SU-DHL-6 (cell line): ENCODE data around the gene NEDD4.

Experiments
- EZH2phosphoT487 ChIP-seq: fragments of 200-600 bp; sonication (generic), shearing (Covaris generic); conservative IDR thresholded peaks from 2 replicates; pipeline ENCODE4 v1.6.1; 2018; ENCODE audit warnings: mild to moderate bottlenecking, antibody characterized with exemption, low read length, moderate library complexity, mixed read lengths
- TF ChIP-seq, protein P1 (sequence below): fragments of 200-600 bp; sonication (generic); IDR thresholded peaks from one replicate; pipeline ENCODE4 v1.5.1; 2017; ENCODE audit warnings: antibody characterized with exemption, mild to moderate bottlenecking, low read length, moderate library complexity; ENCODE audit not compliant: insufficient read depth, poor library complexity, severe bottlenecking

DNA sequence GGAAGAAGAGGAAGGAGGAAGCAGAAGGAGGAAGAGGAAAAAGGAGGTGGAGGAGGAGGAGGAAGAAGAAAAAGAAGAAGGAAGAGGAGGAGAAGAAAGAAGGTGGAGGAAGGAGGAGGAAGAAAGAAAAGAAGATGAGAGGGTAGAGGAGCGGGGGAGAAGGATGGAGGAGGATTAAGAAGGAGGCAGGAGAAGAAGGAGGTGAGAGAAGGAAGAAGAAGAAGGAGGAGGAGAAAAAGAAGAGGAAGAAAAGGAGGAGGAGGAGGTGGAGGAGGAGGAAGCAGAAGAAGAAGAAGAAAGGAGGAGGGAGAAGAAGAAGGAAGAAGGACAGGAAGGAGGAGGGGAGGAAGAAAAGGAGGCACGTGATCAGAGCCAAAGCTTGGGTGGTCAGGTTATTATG is 213.1 kb downstream of the NEDD4 start:
- TF ChIP-seq, protein P1, sequence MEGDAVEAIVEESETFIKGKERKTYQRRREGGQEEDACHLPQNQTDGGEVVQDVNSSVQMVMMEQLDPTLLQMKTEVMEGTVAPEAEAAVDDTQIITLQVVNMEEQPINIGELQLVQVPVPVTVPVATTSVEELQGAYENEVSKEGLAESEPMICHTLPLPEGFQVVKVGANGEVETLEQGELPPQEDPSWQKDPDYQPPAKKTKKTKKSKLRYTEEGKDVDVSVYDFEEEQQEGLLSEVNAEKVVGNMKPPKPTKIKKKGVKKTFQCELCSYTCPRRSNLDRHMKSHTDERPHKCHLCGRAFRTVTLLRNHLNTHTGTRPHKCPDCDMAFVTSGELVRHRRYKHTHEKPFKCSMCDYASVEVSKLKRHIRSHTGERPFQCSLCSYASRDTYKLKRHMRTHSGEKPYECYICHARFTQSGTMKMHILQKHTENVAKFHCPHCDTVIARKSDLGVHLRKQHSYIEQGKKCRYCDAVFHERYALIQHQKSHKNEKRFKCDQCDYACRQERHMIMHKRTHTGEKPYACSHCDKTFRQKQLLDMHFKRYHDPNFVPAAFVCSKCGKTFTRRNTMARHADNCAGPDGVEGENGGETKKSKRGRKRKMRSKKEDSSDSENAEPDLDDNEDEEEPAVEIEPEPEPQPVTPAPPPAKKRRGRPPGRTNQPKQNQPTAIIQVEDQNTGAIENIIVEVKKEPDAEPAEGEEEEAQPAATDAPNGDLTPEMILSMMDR, result no peak
- no peak for TF ChIP-seq EZH2phosphoT487
